IPS-20b (cell line): Measurements from ENCODE around the gene ZNF597.
A peak's percentile ranks its signal among the peaks of the same experiment; 100 is the strongest.

Source experiments
- H3K27ac ChIP-seq: one replicate; pipeline ENCODE4 v1.5.1; 2013; ENCODE audit warnings: low read length
- H3K27me3 ChIP-seq: 2 replicates; pipeline ENCODE4 v1.6.1; 2013; ENCODE audit warnings: mild to moderate bottlenecking, low read length, inconsistent platforms; ENCODE audit not compliant: insufficient read depth
- H3K36me3 ChIP-seq: 2 replicates; pipeline ENCODE4 v1.6.1; 2013; ENCODE audit warnings: low read depth, mild to moderate bottlenecking, inconsistent platforms, low read length, moderate library complexity; ENCODE audit not compliant: insufficient read depth
- H3K4me1 ChIP-seq: 2 replicates; pipeline ENCODE4 v1.6.1; 2013; ENCODE audit warnings: mild to moderate bottlenecking, control low read depth, inconsistent platforms, low read length, moderate library complexity; ENCODE audit not compliant: insufficient read depth
- H3K4me3 ChIP-seq: 2 replicates; pipeline ENCODE4 v1.5.1; 2013; ENCODE audit warnings: mild to moderate bottlenecking, low read length, inconsistent platforms
- H3K9ac ChIP-seq: 2 replicates; pipeline ENCODE4 v1.6.1; 2013; ENCODE audit warnings: low read depth, mild to moderate bottlenecking, inconsistent platforms, low read length, moderate library complexity
- H3K9me3 ChIP-seq: 2 replicates; pipeline ENCODE4 v1.6.1; 2013; ENCODE audit warnings: mild to moderate bottlenecking, low read depth, low read length, inconsistent platforms; ENCODE audit not compliant: insufficient read depth

Gene ZNF597

GRCh38 chr16:3460121-3460520 is 16.8 kb upstream of the ZNF597 start:
- no peak overlapping the region for H3K27ac ChIP-seq
- no peaks in the 10 kb centered on the region for H3K9me3 ChIP-seq
- no peaks in the 10 kb centered on the region for H3K27me3 ChIP-seq
- no peaks in the 10 kb centered on the region for H3K36me3 ChIP-seq
- no peak overlapping the region; the same call in 1 of the 2 replicates for H3K9ac ChIP-seq
- H3K4me3 ChIP-seq: peak overlapping the region; percentile 94; the same call in 1 of the 2 replicates
- peaks cover 22% of the 10 kb centered on the region for H3K4me1 ChIP-seq

- Histone ChIP-seq H3K36me3 (no peaks in the 10 kb centered on the region), H3K4me3 (peak overlapping the region; percentile 94), H3K9me3 (no peaks in the 10 kb centered on the region), H3K9ac (peak overlapping the region; percentile 94; the same call in 1 of the 2 replicates), H3K27ac (no peak overlapping the region), H3K4me1 (peaks cover 20% of the 10 kb centered on the region), H3K27me3 (no peaks in the 10 kb centered on the region)
These were observed 16.2 kb upstream of the ZNF597 start for GRCh38 chr16:3459401-3460090.

- no peaks in the 10 kb centered on the region for H3K9me3 ChIP-seq
- peak overlapping the region; percentile 82 for H3K27ac ChIP-seq
- peak overlapping the region; percentile 94 for H3K4me3 ChIP-seq
- peak overlapping the region; percentile 94 for H3K9ac ChIP-seq
- no peaks in the 10 kb centered on the region for H3K36me3 ChIP-seq
- no peaks in the 10 kb centered on the region for H3K27me3 ChIP-seq
- peaks cover 15% of the 10 kb centered on the region for H3K4me1 ChIP-seq
These were observed 15.6 kb upstream of the ZNF597 start for GRCh38 chr16:3458852-3459361.

GRCh38 chr16:3458278-3458851 is 15.1 kb upstream of the ZNF597 start:
- Histone ChIP-seq H3K9me3 (no peaks in the 10 kb centered on the region), H3K4me1 (peaks cover 15% of the 10 kb centered on the region), H3K27me3 (no peaks in the 10 kb centered on the region), H3K4me3 (peak overlapping the region; percentile 94), H3K9ac (peak overlapping the region; percentile 94), H3K27ac (peak overlapping the region; percentile 82), H3K36me3 (no peaks in the 10 kb centered on the region)

GRCh38 chr16:3457434-3458252 is 14.3 kb upstream of the ZNF597 start:
- Histone ChIP-seq H3K9me3 (no peaks in the 10 kb centered on the region), H3K27me3 (no peaks in the 10 kb centered on the region), H3K4me1 (peaks cover 15% of the 10 kb centered on the region), H3K27ac (peak overlapping the region; percentile 34), H3K4me3 (peak overlapping the region; percentile 94), H3K36me3 (no peaks in the 10 kb centered on the region), H3K9ac (peak overlapping the region; percentile 94; the same call in 1 of the 2 replicates)

- Histone ChIP-seq H3K4me3 (no peak overlapping the region), H3K9ac (no peak overlapping the region), H3K36me3 (no peaks in the 10 kb centered on the region), H3K27me3 (no peaks in the 10 kb centered on the region), H3K27ac (no peak overlapping the region), H3K4me1 (peaks cover 10% of the 10 kb centered on the region), H3K9me3 (no peaks in the 10 kb centered on the region)
These were observed 11.4 kb upstream of the ZNF597 start for GRCh38 chr16:3454631-3455147.

GRCh38 chr16:3454093-3454492 is 10.8 kb upstream of the ZNF597 start:
- no peak overlapping the region for H3K9ac ChIP-seq
- no peaks in the 10 kb centered on the region for H3K9me3 ChIP-seq
- H3K4me1 ChIP-seq: peaks cover 4% of the 10 kb centered on the region
- no peaks in the 10 kb centered on the region for H3K36me3 ChIP-seq
- H3K27me3 ChIP-seq: no peaks in the 10 kb centered on the region
- H3K4me3 ChIP-seq: no peak overlapping the region
- H3K27ac ChIP-seq: no peak overlapping the region

- Histone ChIP-seq H3K36me3 (peaks cover 17% of the 10 kb centered on the region; the same call in 1 of the 2 replicates), H3K4me1 (no peaks in the 10 kb centered on the region), H3K9ac (peak overlapping the region; percentile 69; the same call in 1 of the 2 replicates), H3K27me3 (no peaks in the 10 kb centered on the region), H3K4me3 (peak overlapping the region; percentile 88), H3K27ac (no peak overlapping the region), H3K9me3 (peaks cover 7% of the 10 kb centered on the region; the same call in 1 of the 2 replicates)
These were observed 706 bp upstream of the ZNF597 start for GRCh38 chr16:3444032-3444388.

- Histone ChIP-seq H3K36me3 (peaks cover 21% of the 10 kb centered on the region; the same call in 1 of the 2 replicates), H3K9ac (no peak overlapping the region), H3K4me3 (no peak overlapping the region), H3K4me1 (no peaks in the 10 kb centered on the region), H3K27ac (no peak overlapping the region), H3K27me3 (no peaks in the 10 kb centered on the region), H3K9me3 (peaks cover 7% of the 10 kb centered on the region; the same call in 1 of the 2 replicates)
These were observed 3.7 kb downstream of the ZNF597 start for GRCh38 chr16:3439637-3440036.

GRCh38 chr16:3434373-3434772 is 8.9 kb downstream of the ZNF597 start:
- Histone ChIP-seq H3K27ac (no peak overlapping the region), H3K4me1 (no peaks in the 10 kb centered on the region), H3K9me3 (peaks cover under 1% of the 10 kb centered on the region; the same call in 1 of the 2 replicates), H3K4me3 (no peak overlapping the region), H3K9ac (no peak overlapping the region), H3K27me3 (no peaks in the 10 kb centered on the region), H3K36me3 (peaks cover 9% of the 10 kb centered on the region; the same call in 1 of the 2 replicates)

GRCh38 chr16:3431779-3432219 is 11.5 kb downstream of the ZNF597 start:
- H3K36me3 ChIP-seq: peaks cover 6% of the 10 kb centered on the region; the same call in 1 of the 2 replicates
- no peaks in the 10 kb centered on the region for H3K27me3 ChIP-seq
- H3K4me3 ChIP-seq: no peak overlapping the region
- H3K9ac ChIP-seq: no peak overlapping the region
- H3K4me1 ChIP-seq: no peaks in the 10 kb centered on the region
- H3K27ac ChIP-seq: no peak overlapping the region
- no peaks in the 10 kb centered on the region for H3K9me3 ChIP-seq
